Stomach (tissue), 9 donors: ENCODE measurements around the gene VEGFA. TPM values are rescaled to one million over a fixed set of nuclear protein-coding genes. Genes with fewer than 3 reads are reported as not detected.
A peak's percentile ranks its signal among the peaks of the same experiment; 100 is the strongest.

Source experiments
- DNase-seq, 2 donors: peaks; one replicate each; pipeline versions ENCODE4 v3.0.0 to v3.0.0-alpha.2; 2013 to 2019
- H3K27ac ChIP-seq, 5 donors: fragments of 200-600 bp in 4 of 5; sonication (generic) in 4 of 5; one replicate each; pipeline ENCODE4 v1.5.1; 2013 to 2019; ENCODE audit warnings: mild to moderate bottlenecking in 1 of 5, moderate library complexity in 1 of 5
- H3K27me3 ChIP-seq, 3 donors: fragments of 200-600 bp; sonication (generic); one replicate each; pipeline ENCODE4 v1.5.1; 2017 to 2019; ENCODE audit warnings: mixed run types in 1 of 3
- H3K36me3 ChIP-seq, 4 donors: fragments of 200-600 bp; sonication (generic); 1 replicate in 3 of 4; 2 replicates in 1 of 4; pipeline ENCODE4 v1.5.1; 2016 to 2019
- H3K4me1 ChIP-seq, 4 donors: fragments of 200-600 bp; sonication (generic); one replicate each; pipeline ENCODE4 v1.5.1; 2016 to 2019
- H3K4me3 ChIP-seq, 4 donors: fragments of 200-600 bp; sonication (generic) in 3 of 4; one replicate each; pipeline ENCODE4 v1.5.1; 2016 to 2019; ENCODE audit warnings: mild to moderate bottlenecking in 1 of 4
- H3K9me3 ChIP-seq, 4 donors: fragments of 200-600 bp; sonication (generic); one replicate each; pipeline ENCODE4 v1.5.1; 2016 to 2019
- CTCF ChIP-seq, 7 experiments: fragments of 450-650 bp in 4 of 7; fragments of 200-600 bp in 3 of 7; sonication (generic) in 3 of 7; IDR thresholded peaks; one replicate each; pipeline ENCODE4 v1.5.1; 2016 to 2019; ENCODE audit warnings: antibody characterized with exemption in 7 of 7, control low read depth in 2 of 7, mild to moderate bottlenecking in 1 of 7
- EP300 ChIP-seq: sonication (generic); formaldehyde crosslinking; IDR thresholded peaks from one replicate; pipeline ENCODE4 v1.6.1; 2017; ENCODE audit warnings: antibody characterized with exemption
- POLR2A ChIP-seq, 4 donors: fragments of 450-650 bp; IDR thresholded peaks; one replicate each; pipeline ENCODE4 v1.6.1; 2016; ENCODE audit warnings: antibody characterized with exemption in 4 of 4, control low read depth in 2 of 4, mild to moderate bottlenecking in 1 of 4, moderate library complexity in 1 of 4
- POLR2AphosphoS5 ChIP-seq, 3 donors: sonication (generic); formaldehyde crosslinking; IDR thresholded peaks; one replicate each; pipeline ENCODE4 v1.6.1; 2016; ENCODE audit warnings: antibody characterized with exemption in 3 of 3
- WGBS, 5 donors: extraction: QIAGEN DNeasy Blood & Tissue Kit in 3 of 5; methylation state at CpG; one replicate each; pipeline versions ENCODE4 v1.1.5 to v1.1.7; 2013 to 2018; 5-methylcytosine and 5-hydroxymethylcytosine counted together
- intact Hi-C: fragments of 100-400 bp; cut with DNase I; formaldehyde crosslinking; loops from one replicate; pipeline ENCODE4 v1.15.1; 2023; ENCODE audit warnings: low total_unique reads
- polyA plus RNA-seq, 3 donors: library from polyadenylated mRNA; stranded (reverse); fragments of 200-250 nt; gene quantifications; one replicate each; pipeline ENCODE4 v1.2.3, GENCODE V29; 2013
- total RNA-seq, 5 donors: library from RNA; depleted of rRNA; stranded (reverse); fragments of >200 nt; gene quantifications; one replicate each; pipeline versions ENCODE4 v1.1.0 to v1.2.3, GENCODE V29; 2014 to 2016
- donor health status: healthy with polysubstance abuse.
- donor health status: Bipolar disorder and iron deficiency.
- donor health status: healthy.

The VEGFA gene
- total and polyA plus RNA-seq, 8 donors: 28.6 to 438 (median 235) TPM

- Histone ChIP-seq H3K36me3 (no peaks in the 10 kb centered on the region), H3K27ac (peak overlapping the region in 4 of 5 donors; percentile 57 to 72 (median 65)), H3K27me3 (no peaks in the 10 kb centered on the region), H3K4me1 (peaks cover 30 to 77% (median 45%) of the 10 kb centered on the region in 4 donors), H3K4me3 (no peak overlapping the region), H3K9me3 (no peaks in the 10 kb centered on the region)
- WGBS, 5 donors: 62 to 88% (median 82%) methylated on average over 6 of the region's 6 CpGs
- no peak for DNase-seq
- TF ChIP-seq CTCF (IDR thresholded peaks at IDR 0.05): no peak
- no peak for TF ChIP-seq POLR2AphosphoS5 (IDR thresholded peaks at IDR 0.05)
- TF ChIP-seq POLR2A (IDR thresholded peaks at IDR 0.05): no peak
- TF ChIP-seq EP300: no peak
- intact Hi-C loops: no loop called here
Observed at GRCh38 chr6:43799551-43800297, 29.7 kb downstream of the VEGFA start.

GRCh38 chr6:43800298-43800623, 30.2 kb downstream of the VEGFA start:
- DNase-seq: no peak
- TF ChIP-seq EP300 (no peak), POLR2AphosphoS5 (IDR thresholded peaks at IDR 0.05) (no peak), POLR2A (IDR thresholded peaks at IDR 0.05) (no peak), CTCF (IDR thresholded peaks at IDR 0.05) (no peak)
- WGBS, 5 donors: 68 to 75% (median 74%) methylated on average over 3 of the region's 3 CpGs
- intact Hi-C loops: no loop called here
- no peaks in the 10 kb centered on the region for H3K36me3 ChIP-seq
- H3K9me3 ChIP-seq: no peaks in the 10 kb centered on the region
- peak overlapping the region in 2 of 5 donors; percentile 62 to 72 for H3K27ac ChIP-seq
- H3K27me3 ChIP-seq: no peaks in the 10 kb centered on the region
- H3K4me1 ChIP-seq: peaks cover 33 to 82% (median 50%) of the 10 kb centered on the region in 4 donors
- no peak overlapping the region for H3K4me3 ChIP-seq

GRCh38 chr6:43800746-43801494, 30.9 kb downstream of the VEGFA start:
- intact Hi-C loops: no loop called here
- no peak for TF ChIP-seq CTCF (IDR thresholded peaks at IDR 0.05)
- no peak for TF ChIP-seq POLR2A (IDR thresholded peaks at IDR 0.05)
- TF ChIP-seq POLR2AphosphoS5 (IDR thresholded peaks at IDR 0.05): no peak
- TF ChIP-seq EP300: no peak
- Histone ChIP-seq H3K4me3 (no peak overlapping the region), H3K27ac (peak overlapping the region in 1 of 5 donors; percentile 84), H3K36me3 (no peaks in the 10 kb centered on the region), H3K9me3 (no peaks in the 10 kb centered on the region), H3K27me3 (no peaks in the 10 kb centered on the region), H3K4me1 (peaks cover 40 to 86% (median 56%) of the 10 kb centered on the region in 4 donors)
- no peak for DNase-seq
- 77 to 82% (median 79%) methylated on average over 10 of the region's 10 CpGs for WGBS, 5 donors

GRCh38 chr6:43801495-43802181, 31.6 kb downstream of the VEGFA start:
- intact Hi-C loops: no loop called here
- peak in 1 of 2 donors; percentile 57 for DNase-seq
- TF ChIP-seq POLR2AphosphoS5 (IDR thresholded peaks at IDR 0.05): no peak
- no peak for TF ChIP-seq POLR2A (IDR thresholded peaks at IDR 0.05)
- no peak for TF ChIP-seq EP300
- TF ChIP-seq CTCF (IDR thresholded peaks at IDR 0.05): no peak
- no peaks in the 10 kb centered on the region for H3K36me3 ChIP-seq
- H3K27me3 ChIP-seq: no peaks in the 10 kb centered on the region
- 42 to 62% (median 57%) methylated on average over 16 of the region's 16 CpGs for WGBS, 5 donors
- peaks cover 47 to 88% (median 64%) of the 10 kb centered on the region in 4 donors for H3K4me1 ChIP-seq
- H3K4me3 ChIP-seq: no peak overlapping the region
- H3K27ac ChIP-seq: peak overlapping the region in 4 of 5 donors; percentile 8 to 84 (median 51)
- H3K9me3 ChIP-seq: no peaks in the 10 kb centered on the region
